ENCODE measurements around the gene RNF26.

DNA sequence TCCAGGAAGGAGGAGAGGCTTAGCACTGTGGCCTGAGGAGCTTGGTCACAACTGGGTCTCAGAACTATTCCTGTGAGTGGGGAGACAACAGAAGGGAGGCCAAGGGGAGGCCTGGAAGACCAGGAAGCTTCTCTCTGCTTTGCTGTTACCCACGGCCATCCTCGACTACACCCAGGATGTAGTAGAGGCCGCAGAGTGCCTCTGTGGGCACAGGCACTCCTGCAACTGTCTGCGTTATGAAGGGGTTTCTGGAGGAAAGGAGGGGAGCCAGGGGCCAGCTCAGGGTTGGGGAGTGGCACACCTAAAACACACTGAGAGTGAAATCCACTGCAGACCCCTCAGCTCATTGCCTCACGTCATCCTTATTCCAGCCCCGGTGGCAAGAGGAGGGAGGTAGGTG, 16.0 kb downstream of the RNF26 start:
- TF ChIP-seq, protein P1, sequence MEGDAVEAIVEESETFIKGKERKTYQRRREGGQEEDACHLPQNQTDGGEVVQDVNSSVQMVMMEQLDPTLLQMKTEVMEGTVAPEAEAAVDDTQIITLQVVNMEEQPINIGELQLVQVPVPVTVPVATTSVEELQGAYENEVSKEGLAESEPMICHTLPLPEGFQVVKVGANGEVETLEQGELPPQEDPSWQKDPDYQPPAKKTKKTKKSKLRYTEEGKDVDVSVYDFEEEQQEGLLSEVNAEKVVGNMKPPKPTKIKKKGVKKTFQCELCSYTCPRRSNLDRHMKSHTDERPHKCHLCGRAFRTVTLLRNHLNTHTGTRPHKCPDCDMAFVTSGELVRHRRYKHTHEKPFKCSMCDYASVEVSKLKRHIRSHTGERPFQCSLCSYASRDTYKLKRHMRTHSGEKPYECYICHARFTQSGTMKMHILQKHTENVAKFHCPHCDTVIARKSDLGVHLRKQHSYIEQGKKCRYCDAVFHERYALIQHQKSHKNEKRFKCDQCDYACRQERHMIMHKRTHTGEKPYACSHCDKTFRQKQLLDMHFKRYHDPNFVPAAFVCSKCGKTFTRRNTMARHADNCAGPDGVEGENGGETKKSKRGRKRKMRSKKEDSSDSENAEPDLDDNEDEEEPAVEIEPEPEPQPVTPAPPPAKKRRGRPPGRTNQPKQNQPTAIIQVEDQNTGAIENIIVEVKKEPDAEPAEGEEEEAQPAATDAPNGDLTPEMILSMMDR (IDR thresholded peaks at IDR 0.05), result no peak
- no peak for TF ChIP-seq ZFX (IDR thresholded peaks at IDR 0.05; ENCODE audit: borderline replicate concordance)
